ENCODE results near the gene ZNF442. TPM values are rescaled to one million over a fixed set of nuclear protein-coding genes. Genes with fewer than 3 reads are reported as not detected.
"Not testable (repeated sequence)": the region's sequence is repeated elsewhere in the genome, so short reads cannot be mapped to it uniquely, and the experiment has no call there.

ZNF442 gene
- total RNA-seq: 1 to 10 TPM in 5 of 6 donors, under 1 TPM in 1; 0.33 to 6.3 (median 2.1) TPM

GRCh38 chr19:12365236-12366162 lies at the start of gene ZNF442:
TSS of gene ZNF442 (minus strand) at chr19:12365683. CDS start at chr19:12363631, 2,052 bp downstream.
- peak; percentile 99 for ATAC-seq (ENCODE audit: low FRiP score in 2 of 2)
- Histone ChIP-seq H3K4me1 (peaks cover 8 to 13% (median 11%) of the 10 kb centered on the region in 4 donors), H3K36me3 (no peaks in the 10 kb centered on the region), H3K27me3 (no peaks in the 10 kb centered on the region), H3K27ac (peak within 1 kb of the TSS; percentile 83 to 91 (median 89)), H3K9me3 (no peaks in the 10 kb centered on the region), H3K4me3 (peak within 1 kb of the TSS; percentile 51 to 72 (median 64))
- TF ChIP-seq POLR2A (IDR thresholded peaks at IDR 0.05) (peak in 3 of 4 donors; percentile 83 to 91 (median 83)), CTCF (IDR thresholded peaks at IDR 0.05) (peak; percentile 38 to 87 (median 72)), POLR2AphosphoS5 (IDR thresholded peaks at IDR 0.05) (peak; percentile 50 to 95), EP300 (IDR thresholded peaks at IDR 0.05) (peak in 2 of 4 donors; percentile 58 to 62)
- DNase-seq: peak; percentile 92 to 96
- 0 to 3% methylated on average over 3 to 26 of the region's 51 CpGs for WGBS, 2 donors

GRCh38 chr19:12411893-12412292 lies 46.4 kb upstream of the ZNF442 start:
- WGBS, 2 donors: 92 to 94% methylated on average over 2 of the region's 2 CpGs
- Histone ChIP-seq H3K9me3 (no peaks in the 10 kb centered on the region), H3K4me3 (no peak overlapping the region), H3K36me3 (no peaks in the 10 kb centered on the region), H3K27me3 (no peaks in the 10 kb centered on the region), H3K4me1 (no peaks in the 10 kb centered on the region), H3K27ac (no peak overlapping the region)
- DNase-seq: no peak
- TF ChIP-seq EP300 (IDR thresholded peaks at IDR 0.05): no peak
- no peak for TF ChIP-seq CTCF (IDR thresholded peaks at IDR 0.05)
- TF ChIP-seq POLR2AphosphoS5 (IDR thresholded peaks at IDR 0.05): no peak
- TF ChIP-seq POLR2A (IDR thresholded peaks at IDR 0.05): no peak
- ATAC-seq (ENCODE audit: low FRiP score in 2 of 2): no peak

GRCh38 chr19:12400633-12401502 lies 35.4 kb upstream of the ZNF442 start, which contains the start of gene ZNF799:
TSS of gene ZNF799 (minus strand) at chr19:12401271. CDS start at chr19:12401070, 201 bp downstream.
- Histone ChIP-seq H3K27me3 (no peaks in the 10 kb centered on the region), H3K27ac (peak within 1 kb of the TSS; percentile 86 to 91 (median 88)), H3K36me3 (no peaks in the 10 kb centered on the region), H3K4me3 (peak within 1 kb of the TSS; percentile 81 to 91 (median 84)), H3K4me1 (peaks cover 6 to 9% (median 7%) of the 10 kb centered on the region in 4 donors), H3K9me3 (no peaks in the 10 kb centered on the region)
- 0 to 2% methylated on average over 25 to 27 of the region's 71 CpGs for WGBS, 2 donors
- peak; percentile 99 for ATAC-seq (ENCODE audit: low FRiP score in 2 of 2)
- no peak for TF ChIP-seq EP300 (IDR thresholded peaks at IDR 0.05)
- TF ChIP-seq POLR2A (IDR thresholded peaks at IDR 0.05): peak in 3 of 4 donors; percentile 57 to 69 (median 66)
- TF ChIP-seq CTCF (IDR thresholded peaks at IDR 0.05): peak in 3 of 6 experiments; percentile 16 to 38 (median 20)
- peak; percentile 56 to 81 for TF ChIP-seq POLR2AphosphoS5 (IDR thresholded peaks at IDR 0.05)
- peak; percentile 94 to 99 for DNase-seq

GRCh38 chr19:12399901-12400632 lies 34.6 kb upstream of the ZNF442 start:
- Histone ChIP-seq H3K4me3 (peak overlapping the region; percentile 81 to 91 (median 84)), H3K27ac (peak overlapping the region; percentile 86 to 91 (median 88))
- not testable (repeated sequence) for H3K4me1 ChIP-seq, H3K27me3 ChIP-seq, H3K36me3 ChIP-seq, H3K9me3 ChIP-seq
- WGBS, 2 donors: 2 to 8% methylated on average over 7 to 23 of the region's 23 CpGs
- ATAC-seq (ENCODE audit: low FRiP score in 2 of 2) (peak; percentile 60 to 68), DNase-seq (peak; percentile 58 to 59)

- DNase-seq; ATAC-seq (ENCODE audit: low FRiP score in 2 of 2); H3K27ac ChIP-seq; H3K4me1 ChIP-seq; H3K4me3 ChIP-seq; H3K27me3 ChIP-seq: not testable (repeated sequence)
- WGBS, 2 donors: 95 to 97% methylated on average over 6 of the region's 6 CpGs
- H3K9me3 ChIP-seq: peaks cover 0 to 12% (median 10%) of the 10 kb centered on the region in 4 donors
- H3K36me3 ChIP-seq: peaks cover 10 to 42% (median 20%) of the 10 kb centered on the region in 4 donors
These were observed 25.7 kb upstream of the ZNF442 start for GRCh38 chr19:12391148-12391547.

- peaks cover 0 to 20% (median 13%) of the 10 kb centered on the region in 4 donors for H3K9me3 ChIP-seq
- H3K4me3 ChIP-seq; H3K27me3 ChIP-seq; DNase-seq; H3K4me1 ChIP-seq; H3K27ac ChIP-seq; ATAC-seq (ENCODE audit: low FRiP score in 2 of 2): not testable (repeated sequence)
- peaks cover 5 to 48% (median 25%) of the 10 kb centered on the region in 4 donors for H3K36me3 ChIP-seq
- 81 to 88% methylated on average over 2 of the region's 2 CpGs for WGBS, 2 donors
These were observed 20.9 kb upstream of the ZNF442 start for GRCh38 chr19:12386365-12386764.

All from upper lobe of left lung (tissue), 6 donors.